HG03457 (cell line): Measurements from ENCODE around the gene CEBPE.

Experiments used
- ATAC-seq: cut with Tn5 transposase; IDR thresholded peaks from one replicate; pipeline ENCODE4 v1.9.1; 2021; ENCODE audit warnings: moderate number of reproducible peaks; ENCODE audit not compliant: unreplicated experiment

The CEBPE gene

GRCh38 chr14:23145794-23146350 is 26.8 kb upstream of the CEBPE start:
- no peak for ATAC-seq

DNA sequence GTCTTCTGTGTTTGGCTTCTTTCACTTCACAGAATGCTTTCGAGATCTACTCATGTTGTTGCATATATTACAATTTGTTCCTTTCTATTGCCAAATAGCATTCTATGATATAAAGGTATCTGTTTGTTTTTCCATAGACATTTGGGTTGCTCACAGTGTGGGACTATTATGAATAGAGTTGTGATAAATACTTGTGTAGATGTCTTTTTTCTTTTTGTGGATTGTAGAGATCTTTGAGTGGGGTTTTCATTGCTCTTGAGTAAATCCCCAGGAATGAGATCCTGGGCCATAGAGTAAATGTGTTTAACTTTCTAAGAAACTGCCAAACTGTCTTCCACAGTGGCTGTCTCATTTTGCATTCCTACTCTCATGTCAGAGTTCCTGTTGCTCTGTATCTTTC is 24.9 kb upstream of the CEBPE start:
- ATAC-seq, result no peak

DNA sequence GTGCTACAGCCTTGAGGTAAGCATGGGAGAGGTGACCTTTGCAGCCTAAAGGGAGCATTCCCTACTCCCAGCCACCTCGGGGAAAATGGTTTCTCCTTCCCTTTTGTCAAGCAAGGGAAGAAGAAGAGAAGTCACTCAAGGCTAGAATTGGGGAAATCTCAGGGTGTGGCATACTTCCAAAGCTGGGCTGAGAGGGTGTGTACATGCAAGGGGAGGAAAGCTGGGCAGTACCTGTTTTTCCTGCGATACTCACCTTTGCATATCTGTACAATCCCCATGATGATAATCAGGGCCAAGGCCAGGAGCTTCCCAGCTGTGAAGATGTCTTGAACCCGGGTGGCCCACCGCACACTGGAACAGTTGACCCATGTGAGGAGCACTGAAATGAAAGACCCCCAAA is 23.8 kb upstream of the CEBPE start:
- ATAC-seq, result no peak

DNA sequence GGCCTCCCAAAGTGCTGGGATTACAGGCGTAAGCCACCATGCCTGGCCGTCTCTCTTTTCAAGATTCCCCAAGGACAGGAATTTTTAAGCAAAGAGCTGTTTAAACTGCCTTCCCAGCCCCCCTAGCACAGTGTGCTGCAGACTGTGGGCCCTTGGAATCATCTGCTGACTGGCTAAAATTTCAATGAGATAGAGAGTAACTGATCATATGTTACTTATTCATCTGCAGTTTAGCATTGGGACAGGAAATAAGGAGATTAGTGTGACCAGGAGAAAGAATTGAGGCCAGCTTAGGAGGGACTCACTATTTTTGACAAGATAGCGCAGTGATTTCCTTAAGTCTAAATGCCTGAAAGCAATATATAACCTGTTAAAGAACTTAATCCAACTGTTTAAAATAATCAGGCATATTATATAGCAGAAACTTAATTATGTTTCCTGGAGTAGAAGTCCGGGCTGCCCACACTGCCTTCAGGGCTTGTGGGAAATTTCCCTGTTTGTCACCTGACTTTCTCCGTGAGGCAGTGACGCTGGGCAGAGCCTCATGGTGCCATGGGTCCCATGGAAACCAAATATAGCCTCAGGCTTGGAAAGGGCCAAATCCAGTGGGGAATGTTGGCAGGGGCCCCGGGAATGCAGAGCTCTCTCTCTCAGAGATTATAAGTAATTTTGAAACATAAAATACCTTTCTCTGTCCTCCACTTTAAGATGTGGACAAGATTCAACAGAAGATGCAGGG is 22.8 kb upstream of the CEBPE start:
- no peak for ATAC-seq

GRCh38 chr14:23140371-23140770 is 21.3 kb upstream of the CEBPE start:
- no peak for ATAC-seq

DNA sequence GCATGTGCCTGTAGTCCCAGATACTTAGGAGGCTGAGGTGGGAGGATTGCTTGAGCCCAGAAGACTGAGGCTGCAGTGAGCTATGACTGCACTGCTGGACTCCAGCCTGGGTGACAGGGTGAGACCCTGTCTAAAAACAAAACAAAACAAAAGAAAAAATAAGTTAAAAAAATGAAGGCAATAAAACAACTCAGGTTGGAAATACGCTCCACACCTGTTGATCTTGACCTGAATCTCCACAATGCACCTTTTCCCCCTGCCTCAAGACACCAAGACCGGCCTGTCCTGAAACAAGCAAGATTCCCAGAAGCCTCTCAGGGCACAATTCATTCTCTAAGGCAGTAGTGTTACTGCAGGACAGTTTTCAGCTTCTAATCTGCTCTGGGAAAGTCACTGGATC is 20.8 kb upstream of the CEBPE start:
- no peak for ATAC-seq

DNA sequence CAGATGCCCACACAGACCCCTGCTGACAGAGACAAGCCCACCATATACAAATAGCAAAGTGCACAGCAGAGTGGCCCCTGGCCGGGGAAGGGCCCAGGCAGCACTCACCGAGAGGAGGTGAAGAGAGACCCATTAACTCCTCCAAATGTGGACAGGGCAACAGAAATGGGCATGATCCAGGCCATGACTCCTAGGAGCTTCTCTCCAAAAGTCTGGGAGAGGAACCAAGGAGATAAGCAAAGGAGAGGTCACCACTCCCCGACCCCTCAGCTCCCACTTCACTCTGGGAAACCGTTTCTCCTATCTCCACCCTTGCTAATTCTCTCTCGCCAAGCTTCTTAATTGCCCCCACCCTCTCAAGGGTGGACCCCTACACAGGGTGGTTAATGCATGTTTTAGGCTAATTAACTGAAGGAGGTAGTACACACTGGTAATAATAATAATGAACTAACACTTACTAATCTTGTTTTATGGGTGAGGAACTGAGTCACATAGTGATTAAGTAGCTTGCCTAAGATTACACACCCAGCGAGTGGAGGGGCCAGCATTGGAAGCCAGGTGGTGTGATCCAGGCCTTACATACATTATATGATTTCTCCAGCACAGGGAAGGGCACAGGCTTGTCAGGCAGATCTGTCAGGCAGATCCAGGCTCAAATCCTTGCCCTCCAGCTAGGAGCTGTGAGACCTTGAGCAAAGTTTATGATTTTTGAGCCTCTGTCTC is 18.9 kb upstream of the CEBPE start:
- ATAC-seq, result no peak

- no peak for ATAC-seq
Observed at GRCh38 chr14:23137192-23137812, 18.2 kb upstream of the CEBPE start.

DNA sequence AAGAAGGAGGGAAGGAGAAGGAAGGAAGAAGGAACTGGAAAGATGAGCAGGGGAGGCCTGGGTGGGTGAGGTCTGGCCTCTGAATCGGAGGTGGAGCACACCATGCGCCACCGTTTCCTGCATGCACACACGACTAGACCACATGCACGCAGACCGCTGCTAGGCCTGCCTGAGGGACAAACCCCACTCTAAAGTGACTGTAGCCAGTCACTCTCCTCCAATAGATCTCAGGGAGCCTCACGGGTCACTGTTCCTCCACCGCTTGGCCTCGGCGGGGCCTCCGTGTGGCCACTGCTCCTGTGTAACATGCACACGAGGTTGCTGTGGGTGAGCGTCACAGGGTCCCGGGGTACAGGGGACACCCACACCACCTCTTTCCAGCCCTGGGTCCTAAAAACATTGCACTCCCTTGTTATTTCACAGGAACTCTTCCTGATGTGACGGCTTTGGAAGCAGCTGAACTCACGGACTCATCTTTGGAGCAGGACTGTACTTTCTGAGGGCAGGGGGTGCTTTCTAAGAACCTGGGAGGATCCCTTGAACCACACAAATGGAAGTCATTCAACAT is 17.6 kb upstream of the CEBPE start:
- no peak for ATAC-seq

DNA sequence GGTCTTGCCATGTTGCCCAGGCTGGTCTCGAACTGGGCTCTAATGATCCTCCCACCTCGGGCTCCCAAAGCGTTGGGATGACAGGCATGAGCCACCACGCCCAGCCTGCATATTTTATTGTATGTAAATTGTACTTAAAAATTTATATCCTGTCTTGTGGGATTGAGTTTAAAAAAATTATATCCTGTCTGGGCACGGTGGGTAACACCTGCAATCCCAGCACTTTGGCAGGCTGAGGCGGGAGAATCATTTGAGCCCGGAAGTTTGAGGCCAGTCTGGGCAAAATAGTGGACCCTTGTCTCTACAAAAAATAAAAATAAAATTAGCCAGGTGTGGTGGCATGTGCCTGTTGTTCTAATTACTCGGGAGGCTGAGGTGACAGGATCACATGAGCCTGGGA is 13.9 kb upstream of the CEBPE start:
- no peak for ATAC-seq

DNA sequence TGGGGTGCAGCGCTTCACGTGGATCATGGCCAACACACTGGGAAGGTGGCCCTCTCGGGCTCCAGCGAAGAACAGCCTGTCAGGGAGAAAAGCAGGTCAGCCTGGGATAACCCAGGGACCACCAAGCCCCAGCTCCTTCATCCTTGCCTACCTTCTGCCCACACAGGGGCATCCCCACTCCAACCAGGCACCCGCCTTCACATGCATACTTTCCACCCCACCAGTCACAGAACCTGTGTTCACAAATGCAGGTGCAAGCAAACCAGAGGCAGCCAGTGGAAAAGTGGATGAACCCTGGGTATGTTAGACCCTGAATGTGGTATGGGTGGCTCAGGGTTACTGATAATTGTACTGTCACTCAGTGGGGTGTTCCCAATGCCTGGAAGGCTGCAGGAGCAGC is 12.4 kb upstream of the CEBPE start:
- ATAC-seq, result no peak

DNA sequence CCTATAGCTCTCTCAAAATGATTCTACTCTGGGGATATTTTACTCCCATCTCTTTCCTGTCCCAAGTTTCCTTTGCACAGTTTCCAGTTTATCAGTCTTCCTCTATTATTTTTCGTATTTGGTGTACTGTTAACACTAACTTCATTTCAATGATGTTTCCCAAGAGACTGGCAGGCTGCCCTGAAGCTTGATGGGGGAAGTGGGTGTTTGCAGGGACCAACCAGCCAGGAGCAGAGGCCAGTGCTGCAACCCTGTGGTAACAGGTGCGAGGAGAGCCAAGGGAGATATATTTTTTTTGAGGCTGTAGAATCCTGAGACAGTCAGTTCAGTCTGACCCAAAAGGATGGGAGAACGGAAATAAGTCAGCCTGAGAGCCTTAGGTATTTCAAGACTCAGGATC is 11.8 kb upstream of the CEBPE start:
- no peak for ATAC-seq

- no peak for ATAC-seq
Observed at GRCh38 chr14:23129759-23130316, 10.8 kb upstream of the CEBPE start.

- no peak for ATAC-seq
Observed at GRCh38 chr14:23128969-23129758, 10.1 kb upstream of the CEBPE start.

- no peak for ATAC-seq
Observed at GRCh38 chr14:23127861-23128260, 8.8 kb upstream of the CEBPE start.

- no peak for ATAC-seq
Observed at GRCh38 chr14:23126548-23127278, 7.7 kb upstream of the CEBPE start.

DNA sequence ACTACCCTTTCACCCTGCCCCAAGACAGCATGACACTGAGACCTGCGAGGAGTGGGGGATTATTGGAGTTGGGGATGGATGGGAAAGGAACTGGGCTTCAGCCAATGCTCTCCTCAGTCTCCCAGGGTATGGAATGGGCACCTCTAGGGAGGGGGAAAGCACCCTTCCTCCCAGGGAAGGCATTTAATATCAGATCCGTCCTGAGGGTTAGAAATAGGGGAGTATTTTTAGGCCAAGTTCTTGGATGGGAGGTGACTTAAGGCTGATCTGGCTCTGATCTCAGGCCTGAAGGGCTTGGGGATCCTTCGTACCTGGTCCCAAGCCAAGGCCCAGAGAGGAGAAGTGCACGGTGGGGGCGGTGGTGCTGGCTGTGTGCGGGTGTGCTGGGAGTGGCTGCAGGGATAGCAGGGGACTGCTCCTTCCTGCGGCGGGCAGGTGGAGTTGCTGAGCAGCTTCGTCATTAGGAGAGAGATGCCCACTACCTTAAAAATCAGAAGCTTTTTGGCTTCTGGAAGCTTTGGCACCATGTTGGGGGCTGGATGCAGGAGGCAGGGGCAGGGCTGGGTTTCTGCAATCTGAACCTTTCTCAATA is 7.0 kb upstream of the CEBPE start:
- no peak for ATAC-seq

DNA sequence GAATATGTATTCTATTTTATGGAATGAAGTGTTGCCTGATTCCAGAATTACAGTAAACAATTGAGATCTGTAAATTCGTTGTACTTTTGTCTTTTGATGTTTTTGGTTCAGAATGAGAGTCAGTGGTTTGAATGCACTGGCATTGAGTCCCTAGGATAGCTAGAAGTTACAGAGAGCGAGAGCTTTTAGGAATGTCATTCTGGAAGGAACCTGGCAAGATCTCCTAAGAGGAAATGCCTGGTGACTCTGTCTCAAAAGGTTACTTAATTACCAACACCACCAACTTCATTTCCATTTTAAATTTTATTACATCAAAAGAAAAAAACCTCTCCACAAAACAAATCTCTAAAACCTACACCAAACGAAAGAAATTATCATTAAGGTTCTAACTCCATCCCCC is 6.0 kb upstream of the CEBPE start:
- no peak for ATAC-seq

GRCh38 chr14:23124337-23124954 is 5.4 kb upstream of the CEBPE start:
- ATAC-seq, result no peak
